ENCODE measurements around the gene PATJ.

DNA sequence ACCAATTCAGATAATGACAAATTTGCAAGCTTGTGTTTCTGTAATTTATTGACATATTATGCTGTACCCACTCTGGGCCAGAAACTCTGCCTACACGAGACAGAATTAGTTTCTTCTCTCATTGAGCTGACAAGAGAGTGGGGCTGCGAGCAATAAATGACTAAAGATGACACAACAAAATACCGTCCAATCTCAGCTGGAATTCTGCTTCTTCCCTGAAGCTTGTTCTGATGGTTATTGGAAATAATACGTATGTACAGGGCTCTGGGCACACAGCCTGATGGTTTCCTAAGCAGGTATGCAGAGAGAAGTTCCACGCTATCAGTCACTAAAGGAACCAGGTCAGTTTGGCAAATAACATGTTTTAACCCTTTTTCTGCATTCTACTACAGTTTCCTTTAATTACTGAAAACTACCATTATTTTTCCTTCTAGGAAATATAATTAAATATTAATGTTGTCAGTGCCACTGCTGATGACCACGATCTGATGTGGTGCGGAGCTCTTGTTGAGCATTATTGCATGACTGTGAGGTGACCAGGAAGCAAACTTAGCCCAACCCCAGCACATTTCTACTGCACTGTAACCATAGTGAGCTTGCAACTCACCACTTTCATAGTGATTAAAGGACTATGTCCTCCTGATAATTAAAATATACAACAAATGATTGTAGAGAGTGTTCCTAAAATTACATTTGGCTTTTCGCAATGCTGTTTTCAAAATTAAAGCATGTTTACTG lies 231.0 kb downstream of the PATJ start:
- TF ChIP-seq EZH2 (IDR thresholded peaks at IDR 0.05) (no peak), POLR2AphosphoS5 (IDR thresholded peaks at IDR 0.05; ENCODE audit: borderline replicate concordance, low read depth, low read length) (no peak)
